GM10266 (cell line): Measurements from ENCODE around the gene OR5AC2.

Experiments used
- DNase-seq: peaks from one replicate; pipeline ENCODE4 v3.0.0; 2012; ENCODE audit errors: extremely low spot score
- CTCF ChIP-seq: IDR thresholded peaks from 2 replicates; pipeline ENCODE4 v1.5.1; 2012; ENCODE audit warnings: mild to moderate bottlenecking, low read depth; ENCODE audit not compliant: control insufficient read depth, insufficient read depth; ENCODE audit errors: missing control alignments

Gene OR5AC2

GRCh38 chr3:98136631-98137030, 49.7 kb downstream of the OR5AC2 start:
- no peak for TF ChIP-seq CTCF
- DNase-seq = no peak
